Tibial nerve (tissue), 4 donors: ENCODE results near the gene SRGAP3.

Experiments
- EP300 ChIP-seq, 2 donors: sonication (generic); formaldehyde crosslinking; IDR thresholded peaks; one replicate each; pipeline ENCODE4 v1.6.1; 2017; ENCODE audit warnings: antibody characterized with exemption in 2 of 2, mild to moderate bottlenecking in 1 of 2
- POLR2A ChIP-seq, 2 donors: fragments of 450-650 bp; IDR thresholded peaks; one replicate each; pipeline ENCODE4 v1.6.1; 2017; ENCODE audit warnings: antibody characterized with exemption in 2 of 2, mild to moderate bottlenecking in 2 of 2, moderate library complexity in 2 of 2
- TF ChIP-seq, protein P1 (sequence below), 5 experiments: fragments of 200-600 bp in 3 of 5; fragments of 450-650 bp in 2 of 5; sonication (generic) in 3 of 5; IDR thresholded peaks; one replicate each; pipeline ENCODE4 v1.5.1; 2016 to 2019; ENCODE audit warnings: antibody characterized with exemption in 5 of 5, mild to moderate bottlenecking in 3 of 5, moderate library complexity in 2 of 5

GRCh38 chr3:9080163-9080562 lies 169.3 kb downstream of the SRGAP3 start:
- TF ChIP-seq, protein P1, sequence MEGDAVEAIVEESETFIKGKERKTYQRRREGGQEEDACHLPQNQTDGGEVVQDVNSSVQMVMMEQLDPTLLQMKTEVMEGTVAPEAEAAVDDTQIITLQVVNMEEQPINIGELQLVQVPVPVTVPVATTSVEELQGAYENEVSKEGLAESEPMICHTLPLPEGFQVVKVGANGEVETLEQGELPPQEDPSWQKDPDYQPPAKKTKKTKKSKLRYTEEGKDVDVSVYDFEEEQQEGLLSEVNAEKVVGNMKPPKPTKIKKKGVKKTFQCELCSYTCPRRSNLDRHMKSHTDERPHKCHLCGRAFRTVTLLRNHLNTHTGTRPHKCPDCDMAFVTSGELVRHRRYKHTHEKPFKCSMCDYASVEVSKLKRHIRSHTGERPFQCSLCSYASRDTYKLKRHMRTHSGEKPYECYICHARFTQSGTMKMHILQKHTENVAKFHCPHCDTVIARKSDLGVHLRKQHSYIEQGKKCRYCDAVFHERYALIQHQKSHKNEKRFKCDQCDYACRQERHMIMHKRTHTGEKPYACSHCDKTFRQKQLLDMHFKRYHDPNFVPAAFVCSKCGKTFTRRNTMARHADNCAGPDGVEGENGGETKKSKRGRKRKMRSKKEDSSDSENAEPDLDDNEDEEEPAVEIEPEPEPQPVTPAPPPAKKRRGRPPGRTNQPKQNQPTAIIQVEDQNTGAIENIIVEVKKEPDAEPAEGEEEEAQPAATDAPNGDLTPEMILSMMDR (IDR thresholded peaks at IDR 0.05): no peak
- no peak for TF ChIP-seq POLR2A (IDR thresholded peaks at IDR 0.05)
- TF ChIP-seq EP300 (IDR thresholded peaks at IDR 0.05): no peak
